SK-N-SH (cell line): ENCODE results near the gene PTTG1IP. TPM values are rescaled to one million over a fixed set of nuclear protein-coding genes. Genes with fewer than 3 reads are reported as not detected.
A peak's percentile ranks its signal among the peaks of the same experiment; 100 is the strongest.

Source experiments
- CTCF ChIA-PET: fragments of 300-600, 350-600 bp; formaldehyde crosslinking; extraction: SDS; loops from one replicate; lab custom pipeline; 2021; lab: Yijun Ruan, JAX
- POLR2A ChIA-PET: fragments of 350-600 bp; sonication (Branson Sonifier 250); formaldehyde crosslinking; extraction: SDS; loops from one replicate; lab custom pipeline; 2020; ENCODE audit warnings: antibody characterized with exemption, inconsistent platforms; lab: Yijun Ruan, JAX
- DNase-seq: peaks from one replicate; pipeline ENCODE4 v3.0.0; 2012
- H2AFZ ChIP-seq: fragments of 200-600 bp; sonication (generic); 2 replicates; pipeline ENCODE4 v1.8.1; 2016; ENCODE audit warnings: antibody characterized with exemption, mild to moderate bottlenecking, low read depth
- H3F3A ChIP-seq: fragments of 200-600 bp; sonication (generic); replicated peaks from 2 replicates; pipeline ENCODE3; 2016; ENCODE audit warnings: antibody characterized with exemption, mild to moderate bottlenecking; ENCODE audit not compliant: insufficient read depth
- H3K27ac ChIP-seq, 2 experiments: fragments of 200-500 bp in 1 of 2; fragments of 200-600 bp in 1 of 2; sonication (Bioruptor generic) in 1 of 2; sonication (generic), shearing (Covaris generic) in 1 of 2; 2 replicates each; pipeline versions ENCODE4 v1.5.1 to v1.6.1; 2014 to 2016; ENCODE audit warnings: low read depth in 2 of 2, inconsistent platforms in 1 of 2, low read length in 1 of 2, mild to moderate bottlenecking in 1 of 2, mixed read lengths in 1 of 2
- H3K27me3 ChIP-seq: fragments of 200-600 bp; sonication (generic), shearing (Covaris generic); 2 replicates; pipeline ENCODE4 v1.6.1; 2016; ENCODE audit warnings: mixed run types; ENCODE audit not compliant: insufficient read depth
- H3K36me3 ChIP-seq, 2 experiments: fragments of 200-500 bp in 1 of 2; fragments of 200-600 bp in 1 of 2; sonication (Bioruptor generic) in 1 of 2; sonication (generic) in 1 of 2; replicated peaks in 1 of 2; 2 replicates each; pipeline versions ENCODE3 to v1.5.1; 2014 to 2016; ENCODE audit warnings: low read length in 1 of 2, mild to moderate bottlenecking in 1 of 2; ENCODE audit not compliant: insufficient read depth in 2 of 2, control insufficient read depth in 1 of 2
- H3K4me1 ChIP-seq, 2 experiments: fragments of 200-500 bp in 1 of 2; fragments of 200-600 bp in 1 of 2; sonication (Bioruptor generic) in 1 of 2; sonication (generic), shearing (Covaris generic) in 1 of 2; 2 replicates each; pipeline versions ENCODE4 v1.5.1 to v1.6.1; 2014 to 2016; ENCODE audit warnings: low read depth in 1 of 2, low read length in 1 of 2, mixed run types in 1 of 2; ENCODE audit not compliant: insufficient read depth in 2 of 2, control insufficient read depth in 1 of 2
- H3K4me2 ChIP-seq: fragments of 200-600 bp; sonication (generic), shearing (Covaris generic); 2 replicates; pipeline ENCODE4 v1.6.1; 2017; ENCODE audit warnings: mixed run types
- H3K4me3 ChIP-seq, 2 experiments: fragments of 200-500 bp in 1 of 2; fragments of 200-600 bp in 1 of 2; sonication (Bioruptor generic) in 1 of 2; sonication (generic), shearing (Covaris generic) in 1 of 2; 2 replicates each; pipeline versions ENCODE4 v1.5.1 to v1.8.1; 2014 to 2016; ENCODE audit warnings: low read depth in 2 of 2, inconsistent platforms in 1 of 2, low read length in 1 of 2, mild to moderate bottlenecking in 1 of 2, mixed read lengths in 1 of 2, moderate library complexity in 1 of 2
- H3K79me2 ChIP-seq: fragments of 200-600 bp; sonication (generic); 2 replicates; pipeline ENCODE4 v1.8.1; 2017; ENCODE audit warnings: mild to moderate bottlenecking; ENCODE audit not compliant: insufficient read depth
- H3K9ac ChIP-seq: fragments of 200-600 bp; sonication (generic); 2 replicates; pipeline ENCODE4 v1.6.1; 2017; ENCODE audit warnings: mixed run types
- H3K9me2 ChIP-seq: fragments of 200-600 bp; sonication (generic); 2 replicates; pipeline ENCODE4 v1.6.1; 2017; ENCODE audit warnings: mixed run types
- H3K9me3 ChIP-seq: fragments of 200-600 bp; sonication (generic); 2 replicates; pipeline ENCODE4 v1.6.1; 2017; ENCODE audit warnings: mixed run types, mild to moderate bottlenecking, moderate library complexity
- H4K20me1 ChIP-seq: fragments of 200-600 bp; sonication (generic); 2 replicates; pipeline ENCODE4 v1.6.1; 2017; ENCODE audit warnings: mild to moderate bottlenecking, mixed run types; ENCODE audit not compliant: insufficient read depth
- EP300 ChIP-seq, 2 experiments: IDR thresholded peaks; 2 replicates each; pipeline versions ENCODE4 v1.4.0 to v1.6.1; 2012; ENCODE audit warnings: borderline replicate concordance in 1 of 2, low read depth in 1 of 2, low read length in 1 of 2
- EZH2phosphoT487 ChIP-seq: fragments of 200-600 bp; sonication (generic); IDR thresholded peaks from 2 replicates; pipeline ENCODE4 v1.6.1; 2017; ENCODE audit warnings: low read depth, mixed run types, mild to moderate bottlenecking, antibody characterized with exemption, moderate library complexity, borderline replicate concordance
- FOXM1 ChIP-seq: IDR thresholded peaks from 2 replicates; pipeline ENCODE4 v1.4.0; 2012; ENCODE audit warnings: low read depth, mild to moderate bottlenecking
- NRF1 ChIP-seq: IDR thresholded peaks from 2 replicates; pipeline ENCODE4 v1.6.1; 2012; ENCODE audit warnings: low read depth, mild to moderate bottlenecking, low read length
- RAD21 ChIP-seq: IDR thresholded peaks from 2 replicates; pipeline ENCODE4 v1.6.1; 2012; ENCODE audit warnings: mild to moderate bottlenecking, low read length
- RFX5 ChIP-seq: IDR thresholded peaks from 2 replicates; pipeline ENCODE4 v1.6.1; 2012; ENCODE audit warnings: mild to moderate bottlenecking, improper control_type of control experiment, low read length
- TCF12 ChIP-seq: IDR thresholded peaks from 2 replicates; pipeline ENCODE4 v1.4.0; 2012
- USF2 ChIP-seq: fragments of 150-350 bp; IDR thresholded peaks from 2 replicates; pipeline ENCODE4 v1.6.1; 2017; ENCODE audit warnings: antibody characterized with exemption, low read length, low read depth, borderline replicate concordance
- ZBTB33 ChIP-seq: IDR thresholded peaks from 2 replicates; pipeline ENCODE4 v1.4.0; 2012; ENCODE audit warnings: low read depth, borderline replicate concordance
- WGBS: methylation state at CpG from one replicate; pipeline ENCODE4 v1.1.6; 2017; ENCODE audit warnings: low lambda C conversion rate; 5-methylcytosine and 5-hydroxymethylcytosine counted together
- polyA plus RNA-seq, 3 experiments: library from polyadenylated mRNA; depleted of rRNA; stranded (reverse); fragments of >200 nt; gene quantifications; 2 replicates each; pipeline ENCODE4 v1.2.3, GENCODE V29; 2012
- TF ChIP-seq, protein P1 (sequence below): IDR thresholded peaks from 2 replicates; pipeline ENCODE4 v1.4.0; 2012; ENCODE audit warnings: low read depth, borderline replicate concordance

PTTG1IP gene
- polyA plus RNA-seq, 1 of the 3 experiments (the other 2 are of a cell fraction) = 171 TPM

- H3K4me2 ChIP-seq = no peak overlapping the region
- no peak for DNase-seq
- 90% methylated on average over 28 of the region's 29 CpGs for WGBS
- H3K79me2 ChIP-seq = no peaks in the 10 kb centered on the region
- H2AFZ ChIP-seq = no peak overlapping the region
- H3K4me1 ChIP-seq = no peaks in the 10 kb centered on the region; a peak in 1 of 4 replicates
- H3K27me3 ChIP-seq = no peaks in the 10 kb centered on the region
- H3F3A ChIP-seq = no peaks in the 10 kb centered on the region
- H3K9me2 ChIP-seq = no peaks in the 10 kb centered on the region
- CTCF ChIA-PET = no interaction called here
- no peak overlapping the region for H3K27ac ChIP-seq
- POLR2A ChIA-PET = no interaction called here
- no peak overlapping the region for H3K9ac ChIP-seq
- no peaks in the 10 kb centered on the region for H3K9me3 ChIP-seq
- TF ChIP-seq RFX5 (no peak), EP300 (IDR thresholded peaks at IDR 0.05; ENCODE audit: borderline replicate concordance in 1 of 2, low read depth in 1 of 2, low read length in 1 of 2) (no peak), RAD21 (peak; percentile 32), EZH2phosphoT487 (no peak), NRF1 (no peak)
- TF ChIP-seq, protein P1, sequence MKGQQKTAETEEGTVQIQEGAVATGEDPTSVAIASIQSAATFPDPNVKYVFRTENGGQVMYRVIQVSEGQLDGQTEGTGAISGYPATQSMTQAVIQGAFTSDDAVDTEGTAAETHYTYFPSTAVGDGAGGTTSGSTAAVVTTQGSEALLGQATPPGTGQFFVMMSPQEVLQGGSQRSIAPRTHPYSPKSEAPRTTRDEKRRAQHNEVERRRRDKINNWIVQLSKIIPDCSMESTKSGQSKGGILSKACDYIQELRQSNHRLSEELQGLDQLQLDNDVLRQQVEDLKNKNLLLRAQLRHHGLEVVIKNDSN = no peak
- no peaks in the 10 kb centered on the region for H4K20me1 ChIP-seq
- H3K36me3 ChIP-seq = no peaks in the 10 kb centered on the region
- no peak overlapping the region for H3K4me3 ChIP-seq
These were observed 38.4 kb downstream of the PTTG1IP start for GRCh38 chr21:44834951-44835646.

DNA sequence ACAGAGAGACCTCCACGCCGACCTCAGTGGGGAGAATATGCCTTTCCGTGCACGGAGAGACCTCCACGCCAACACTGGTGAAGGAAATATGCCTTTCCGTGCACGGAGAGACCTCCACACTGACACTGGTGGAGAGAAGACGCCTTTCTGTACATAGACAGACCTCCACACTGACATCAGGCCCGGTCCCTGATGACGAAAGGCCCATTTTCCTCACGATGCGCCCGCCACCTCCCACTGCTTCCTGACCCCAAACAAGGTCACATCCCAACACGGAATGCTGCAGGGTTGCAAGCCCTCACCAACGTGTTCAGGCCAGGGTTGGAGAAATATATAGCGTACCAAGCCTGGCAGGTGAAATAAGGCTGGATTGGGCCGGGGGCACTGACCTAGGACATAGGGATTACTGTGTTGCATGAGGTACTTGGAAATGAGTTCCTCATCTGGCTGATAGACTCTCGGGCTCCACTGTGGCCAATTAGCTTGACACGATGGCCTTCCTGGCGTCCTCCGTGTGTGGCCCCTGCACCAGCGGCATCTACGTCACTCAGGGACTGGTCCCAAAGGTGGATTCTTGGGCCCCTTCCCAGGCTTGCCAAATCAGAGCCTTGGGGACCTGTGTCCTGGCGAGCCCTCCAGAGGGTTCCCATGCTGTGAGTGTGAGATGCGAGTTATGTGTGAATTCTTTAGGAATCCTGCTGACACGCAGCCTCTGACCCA is 39.1 kb downstream of the PTTG1IP start:
- H3F3A ChIP-seq = no peaks in the 10 kb centered on the region
- H3K27me3 ChIP-seq = no peaks in the 10 kb centered on the region
- no peak for DNase-seq
- H2AFZ ChIP-seq = no peak overlapping the region
- 77% methylated on average over 21 of the region's 26 CpGs for WGBS
- H3K4me1 ChIP-seq = no peaks in the 10 kb centered on the region; a peak in 1 of 4 replicates
- ChIA-PET POLR2A (no interaction called here), CTCF (no interaction called here)
- TF ChIP-seq FOXM1 = no peak
- no peak for TF ChIP-seq ZBTB33
- no peak for TF ChIP-seq TCF12
- no peak for TF ChIP-seq USF2
- H3K9ac ChIP-seq = no peak overlapping the region
- H3K36me3 ChIP-seq = no peaks in the 10 kb centered on the region
- no peaks in the 10 kb centered on the region for H3K79me2 ChIP-seq
- no peaks in the 10 kb centered on the region for H4K20me1 ChIP-seq
- H3K4me3 ChIP-seq = no peak overlapping the region
- no peaks in the 10 kb centered on the region for H3K9me2 ChIP-seq
- no peaks in the 10 kb centered on the region for H3K9me3 ChIP-seq
- H3K4me2 ChIP-seq = no peak overlapping the region
- H3K27ac ChIP-seq = no peak overlapping the region
